Stomach (tissue), 4 donors: ENCODE measurements around the gene JAKMIP1.

Experiments used
- CTCF ChIP-seq, 7 experiments: fragments of 450-650 bp in 4 of 7; fragments of 200-600 bp in 3 of 7; sonication (generic) in 3 of 7; IDR thresholded peaks; one replicate each; pipeline ENCODE4 v1.5.1; 2016 to 2019; ENCODE audit warnings: antibody characterized with exemption in 7 of 7, control low read depth in 2 of 7, mild to moderate bottlenecking in 1 of 7
- POLR2A ChIP-seq, 4 donors: fragments of 450-650 bp; IDR thresholded peaks; one replicate each; pipeline ENCODE4 v1.6.1; 2016; ENCODE audit warnings: antibody characterized with exemption in 4 of 4, control low read depth in 2 of 4, mild to moderate bottlenecking in 1 of 4, moderate library complexity in 1 of 4

- TF ChIP-seq CTCF (IDR thresholded peaks at IDR 0.05) (no peak), POLR2A (IDR thresholded peaks at IDR 0.05) (no peak)
These were observed 208.1 kb downstream of the JAKMIP1 start for GRCh38 chr4:5992171-5992827.
